HG03442 (cell line): ENCODE results near the gene PDE4D.

ENCODE experiments used
- ATAC-seq: cut with Tn5 transposase; IDR thresholded peaks from one replicate; pipeline ENCODE4 v1.9.1; 2021; ENCODE audit warnings: mild to moderate bottlenecking, moderate library complexity; ENCODE audit not compliant: unreplicated experiment

The PDE4D gene

DNA sequence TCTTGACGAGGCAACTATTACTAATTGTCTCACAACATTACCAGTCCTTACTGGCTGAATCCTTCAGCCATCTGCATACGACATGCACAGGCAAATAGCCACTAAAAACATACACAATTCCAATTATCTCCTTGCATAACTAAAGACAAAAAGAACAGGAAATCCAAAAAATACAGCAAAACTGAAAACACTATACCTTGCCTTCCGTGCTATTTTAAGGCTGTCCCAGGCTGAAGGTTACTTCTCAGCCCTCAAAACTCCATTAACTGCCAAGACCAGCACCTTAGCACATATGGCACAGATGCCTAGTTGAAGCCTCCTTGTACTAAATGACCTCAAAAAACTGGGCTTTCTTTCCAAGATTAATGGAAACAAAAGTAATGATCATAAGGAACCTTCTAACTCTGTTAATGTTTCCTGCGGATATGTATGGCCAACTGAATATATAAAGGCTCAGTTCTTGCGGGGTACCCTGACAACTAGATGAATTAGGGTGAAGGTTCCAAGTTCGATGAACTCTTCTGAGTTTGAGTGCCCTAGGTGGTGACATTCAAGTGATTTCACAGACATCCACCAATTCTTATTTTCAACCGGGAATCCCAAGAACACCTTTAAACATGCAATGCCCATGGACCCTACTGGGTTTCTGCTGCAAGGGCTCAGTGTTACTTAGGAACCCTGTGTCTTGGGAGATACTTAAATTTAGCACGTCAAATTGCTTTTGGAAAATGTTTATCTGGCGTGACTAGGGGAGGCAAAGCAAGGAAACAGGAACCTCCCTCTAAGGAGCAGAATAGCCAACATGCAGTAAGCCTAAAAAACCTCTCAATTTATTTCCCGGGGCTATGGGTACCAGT lies 855.4 kb downstream of the PDE4D start:
- no peak for ATAC-seq

DNA sequence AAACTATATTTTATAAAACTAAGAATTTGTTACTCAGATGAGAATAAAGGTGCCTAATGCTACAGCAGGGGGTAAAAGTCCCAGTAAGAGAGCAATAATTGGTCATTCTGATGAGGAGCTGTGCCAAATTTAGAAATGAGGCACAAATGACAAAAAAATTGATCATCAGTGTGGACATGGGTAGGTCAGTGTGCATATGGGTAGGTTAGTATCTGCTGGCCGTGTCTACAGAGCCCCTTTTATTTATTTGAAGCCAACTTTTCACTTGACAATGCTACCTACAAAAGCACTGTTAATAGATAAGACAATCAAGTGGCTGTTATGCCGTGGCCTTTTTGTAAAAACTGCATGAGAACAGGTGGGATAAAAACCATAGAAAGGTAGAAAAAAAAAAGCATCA lies 856.1 kb downstream of the PDE4D start:
- ATAC-seq = no peak

DNA sequence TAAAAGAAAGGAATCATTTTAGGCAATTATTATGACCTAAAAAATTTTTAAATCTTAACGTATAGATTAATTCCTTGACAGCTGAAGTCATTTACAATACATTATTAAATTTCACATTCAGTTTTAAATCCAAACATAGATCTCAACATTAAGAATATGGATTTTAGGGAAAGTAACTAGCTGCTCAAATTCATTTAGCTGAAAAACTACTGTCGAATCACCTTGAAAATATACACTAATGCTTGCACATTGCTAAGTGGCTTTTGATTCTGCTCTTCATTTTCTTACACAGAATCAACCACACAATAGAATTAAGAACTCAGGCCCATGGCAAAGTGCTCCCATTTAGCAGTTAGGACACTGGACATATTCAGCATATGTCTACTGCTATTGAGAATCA lies 856.5 kb downstream of the PDE4D start:
- no peak for ATAC-seq

DNA sequence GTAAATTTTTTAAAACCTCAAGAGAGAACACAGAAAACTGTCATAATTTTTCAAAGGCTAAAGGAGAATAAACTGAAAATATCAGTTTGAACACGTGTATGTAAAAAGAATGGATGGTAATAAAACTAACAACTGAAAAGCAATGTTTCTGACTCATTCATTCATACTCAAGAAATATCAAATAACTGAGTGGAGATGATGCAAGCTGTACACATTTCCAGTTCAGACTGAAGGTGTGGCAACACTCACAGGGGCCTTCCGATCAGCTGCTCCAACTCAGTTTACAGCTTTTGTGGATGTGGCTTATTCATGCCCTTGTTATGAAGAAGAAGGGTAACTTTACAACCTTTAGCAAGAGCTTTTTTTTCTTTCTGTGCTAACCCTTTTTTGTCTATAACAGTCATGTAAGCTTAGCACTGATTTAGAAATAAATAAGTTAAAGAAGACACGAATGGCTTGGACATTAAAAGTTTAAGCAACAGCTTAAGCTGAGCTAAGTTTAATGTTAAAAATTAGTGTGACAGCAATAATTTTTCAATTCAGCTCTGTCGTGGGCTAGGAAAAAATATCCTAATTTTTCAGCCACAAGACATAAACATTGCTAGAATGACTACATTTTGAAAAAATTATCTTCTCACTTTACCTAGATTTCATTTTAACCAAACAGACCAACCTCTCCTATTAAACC lies 857.1 kb downstream of the PDE4D start:
- no peak for ATAC-seq

DNA sequence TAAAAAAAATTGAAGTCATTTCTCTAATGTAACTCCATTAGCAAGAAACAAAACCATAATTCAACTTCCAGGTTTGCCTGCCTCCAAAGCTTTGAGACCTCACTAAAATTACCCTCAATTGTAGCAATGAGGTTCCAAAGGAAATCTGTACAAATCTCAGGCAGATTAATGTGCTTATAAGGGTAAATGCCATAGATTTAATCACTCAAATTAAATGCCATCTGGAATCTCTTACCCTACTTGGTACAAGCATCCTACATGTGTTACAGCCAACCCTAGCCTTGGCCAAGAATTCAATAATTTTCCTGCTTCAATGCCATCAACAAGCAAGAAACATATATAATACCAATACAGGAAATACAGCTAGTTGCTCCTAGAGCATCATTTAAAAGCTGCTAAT lies 857.8 kb downstream of the PDE4D start:
- no peak for ATAC-seq

DNA sequence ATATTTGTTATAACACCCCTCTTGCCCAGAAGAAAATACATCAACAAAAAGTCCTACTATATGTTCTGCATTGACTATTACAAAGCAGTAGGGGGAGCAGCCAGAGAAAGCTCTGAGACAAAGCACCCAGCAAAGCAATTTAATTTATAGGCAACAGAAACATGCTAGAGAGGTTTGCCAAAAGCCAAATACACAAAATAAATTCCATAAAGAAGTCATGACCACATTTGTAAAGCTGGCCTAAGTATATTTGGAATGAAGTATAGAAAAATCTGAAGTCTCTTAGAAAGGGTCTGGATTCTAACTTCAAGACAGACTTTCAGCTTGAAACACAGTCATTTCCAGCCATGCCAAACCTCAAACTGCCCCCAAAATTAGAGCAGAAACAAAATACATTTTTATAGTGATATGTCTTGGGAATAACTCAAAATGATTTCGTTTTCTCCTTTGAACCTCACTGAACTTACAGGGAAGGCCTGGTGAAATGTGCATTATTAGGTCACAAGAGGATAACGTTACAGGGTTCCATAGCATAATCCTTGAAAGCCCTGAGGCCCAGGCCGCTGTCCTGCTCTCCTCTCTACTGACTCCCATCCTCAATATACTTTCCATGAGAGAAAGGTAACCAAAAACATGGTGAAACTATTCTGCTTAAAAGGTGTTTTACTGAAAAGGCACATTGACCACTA lies 858.9 kb downstream of the PDE4D start:
- ATAC-seq = no peak

DNA sequence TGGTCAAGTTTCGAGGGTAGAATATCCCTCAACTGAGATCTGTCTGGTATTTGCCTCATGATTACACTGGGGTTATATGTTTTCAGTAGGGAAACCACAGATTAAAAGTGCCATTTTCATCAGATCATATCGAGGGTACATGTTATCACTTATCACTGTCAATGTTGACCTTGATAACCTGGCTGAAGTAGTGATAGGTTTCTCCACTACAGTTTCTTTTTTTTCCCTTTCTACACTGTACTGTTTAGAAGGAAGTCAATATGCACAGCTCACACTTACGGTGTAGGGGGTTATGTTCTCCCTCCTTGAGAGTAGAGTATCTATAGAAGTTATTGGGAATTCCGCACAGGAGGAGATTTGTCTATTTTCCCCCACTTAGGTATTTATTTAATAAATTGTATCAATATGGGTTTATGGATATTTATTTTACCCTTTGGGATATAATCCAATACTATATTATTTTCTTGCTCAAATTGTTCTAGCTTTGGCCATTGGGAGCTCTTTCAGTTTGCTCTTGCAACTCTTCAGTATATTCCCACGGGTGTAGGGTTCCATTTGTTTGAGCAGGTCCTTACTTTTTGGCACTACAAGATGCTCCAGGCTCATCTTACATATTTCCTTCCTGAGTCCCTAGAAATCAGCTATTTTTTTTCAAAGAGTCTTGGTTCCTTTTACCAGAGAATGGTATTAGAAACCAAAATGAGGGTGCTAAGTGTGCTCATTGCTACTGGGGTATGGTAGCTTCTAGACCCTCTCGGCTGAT lies 866.2 kb downstream of the PDE4D start:
- no peak for ATAC-seq

DNA sequence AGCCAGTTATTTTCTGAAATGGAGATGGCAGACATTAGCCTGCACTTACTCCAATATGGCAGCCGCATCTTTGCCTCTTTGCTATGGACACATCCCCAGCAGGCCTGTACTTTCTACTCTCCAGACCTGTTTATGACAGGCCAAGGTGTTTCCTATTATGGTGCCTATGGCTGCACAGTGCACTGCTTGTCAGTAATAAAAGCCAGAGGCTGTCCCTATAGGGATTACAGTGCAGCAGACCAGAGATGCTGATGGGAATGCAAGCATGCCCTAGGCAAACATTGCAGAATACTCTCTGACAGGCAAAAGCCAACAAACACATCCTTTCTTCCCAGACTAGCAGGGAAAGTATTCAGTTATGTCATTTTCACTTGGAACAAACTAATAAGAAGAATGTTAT lies 867.8 kb downstream of the PDE4D start:
- ATAC-seq = no peak

DNA sequence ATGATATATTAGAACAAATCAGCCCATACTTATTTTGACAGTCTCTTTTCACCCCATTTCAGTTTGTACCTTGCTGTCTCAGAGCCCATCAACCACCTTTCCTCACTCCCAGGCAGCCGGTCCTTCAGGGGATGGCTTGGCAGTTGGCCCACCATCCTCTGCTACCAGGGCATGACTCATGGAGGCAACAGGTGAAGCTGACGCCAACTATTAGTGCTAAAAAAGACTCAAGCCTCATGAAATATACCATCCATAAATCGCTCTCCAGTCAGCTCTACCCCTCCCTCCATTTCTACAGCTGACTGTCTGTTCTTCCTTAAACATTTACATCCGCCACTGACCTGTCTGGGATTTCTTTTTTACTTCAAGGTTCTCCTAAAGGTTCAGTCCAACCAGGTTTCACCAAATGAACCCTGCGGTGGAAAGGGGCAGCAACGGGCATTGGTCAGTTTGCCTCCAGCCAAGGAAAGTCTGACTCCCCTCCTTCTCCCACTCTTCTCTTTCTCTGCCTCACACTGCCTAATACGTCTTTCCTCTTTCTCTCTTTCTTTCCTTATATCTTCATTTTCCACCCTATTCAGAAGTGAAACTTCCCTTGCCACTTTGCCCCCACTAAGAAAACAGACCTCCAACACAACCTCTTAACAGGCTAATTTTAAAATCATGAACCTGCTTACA lies 871.5 kb downstream of the PDE4D start:
- no peak for ATAC-seq

DNA sequence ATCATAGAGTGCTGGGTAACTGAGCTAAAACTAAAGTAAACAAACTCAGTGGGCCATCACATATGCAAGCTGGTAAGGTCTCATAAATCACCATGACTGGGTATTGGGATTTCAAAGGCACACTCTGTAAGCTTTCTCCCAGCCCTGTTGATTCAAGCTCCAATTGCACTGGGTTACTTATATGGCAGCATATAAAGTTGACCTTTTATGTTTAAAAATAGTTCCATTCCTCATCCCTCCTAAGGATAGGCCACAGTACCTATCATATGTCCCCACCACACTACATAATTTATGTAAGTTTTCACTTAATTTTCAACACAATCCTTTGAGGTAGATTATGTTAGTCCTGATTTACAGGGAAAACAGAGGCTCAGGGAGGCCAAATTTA lies 872.2 kb downstream of the PDE4D start:
- ATAC-seq = no peak

DNA sequence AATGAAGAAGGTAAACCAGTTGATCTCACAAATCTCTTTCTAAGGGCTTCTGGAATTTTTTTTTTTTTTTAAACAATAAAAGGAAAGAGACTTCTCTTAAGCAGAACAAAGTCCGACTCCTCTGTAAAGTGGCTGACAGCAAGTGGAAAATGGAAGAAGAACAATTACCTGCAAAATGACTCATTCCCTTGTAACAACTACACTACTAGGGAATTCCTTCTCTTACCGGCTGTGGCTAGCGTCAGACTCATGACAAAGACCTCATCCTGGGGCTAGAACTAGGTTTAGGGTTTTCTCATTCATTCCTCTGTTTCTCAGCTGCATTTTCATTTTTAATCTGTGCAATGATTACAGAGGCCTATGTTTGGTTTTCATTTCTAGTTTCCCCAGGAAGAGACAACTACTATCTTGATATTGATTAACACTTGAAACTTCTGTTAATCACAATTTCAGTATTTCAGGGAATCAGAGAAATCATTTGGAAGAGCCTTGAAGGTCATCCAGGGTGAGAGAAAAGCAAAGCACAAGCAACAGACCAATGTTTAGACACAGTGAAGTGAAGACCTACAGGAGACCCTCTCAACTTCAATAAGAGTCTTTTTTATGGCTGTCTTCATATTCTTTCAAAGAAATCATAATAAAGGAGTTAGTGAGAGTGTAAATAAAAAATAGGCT lies 872.8 kb downstream of the PDE4D start:
- ATAC-seq = no peak

DNA sequence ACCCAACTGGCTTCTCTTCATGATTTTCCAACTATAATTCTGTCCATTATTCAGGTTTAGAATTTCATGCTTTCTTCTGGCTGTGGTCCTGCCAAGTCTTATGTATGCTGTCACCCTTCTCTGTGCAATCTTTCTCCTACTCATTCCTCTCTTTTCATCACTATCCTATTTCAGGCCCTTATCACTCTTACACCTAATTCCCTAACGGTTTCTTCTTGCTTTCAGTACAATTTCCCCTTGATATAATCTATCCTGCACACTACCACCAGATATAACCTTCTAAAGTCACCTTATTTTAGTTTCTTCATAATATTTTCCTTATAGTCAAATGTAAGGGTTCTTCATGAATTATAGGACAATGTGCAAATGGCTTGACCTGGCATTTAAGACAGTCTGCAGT lies 874.4 kb downstream of the PDE4D start:
- ATAC-seq = no peak

DNA sequence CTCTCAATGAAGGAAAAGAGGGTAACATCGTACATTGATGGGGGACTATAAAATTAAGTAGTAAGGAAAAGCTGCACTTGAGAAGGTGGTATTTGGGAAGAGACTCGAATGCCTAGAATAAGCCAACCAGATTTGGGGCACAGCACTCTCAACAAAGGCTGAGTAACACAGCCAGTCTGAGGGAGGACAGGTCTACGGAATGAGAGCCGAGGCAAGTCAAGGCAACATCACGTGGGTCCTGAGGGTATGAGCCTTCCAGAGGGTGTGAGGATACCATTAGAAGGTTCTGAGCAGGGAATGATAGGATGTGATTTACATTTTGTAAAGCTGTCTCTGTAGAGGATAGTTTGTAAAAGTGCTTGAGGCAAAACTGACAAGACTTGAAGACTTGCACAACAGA lies 876.6 kb downstream of the PDE4D start:
- ATAC-seq = no peak

DNA sequence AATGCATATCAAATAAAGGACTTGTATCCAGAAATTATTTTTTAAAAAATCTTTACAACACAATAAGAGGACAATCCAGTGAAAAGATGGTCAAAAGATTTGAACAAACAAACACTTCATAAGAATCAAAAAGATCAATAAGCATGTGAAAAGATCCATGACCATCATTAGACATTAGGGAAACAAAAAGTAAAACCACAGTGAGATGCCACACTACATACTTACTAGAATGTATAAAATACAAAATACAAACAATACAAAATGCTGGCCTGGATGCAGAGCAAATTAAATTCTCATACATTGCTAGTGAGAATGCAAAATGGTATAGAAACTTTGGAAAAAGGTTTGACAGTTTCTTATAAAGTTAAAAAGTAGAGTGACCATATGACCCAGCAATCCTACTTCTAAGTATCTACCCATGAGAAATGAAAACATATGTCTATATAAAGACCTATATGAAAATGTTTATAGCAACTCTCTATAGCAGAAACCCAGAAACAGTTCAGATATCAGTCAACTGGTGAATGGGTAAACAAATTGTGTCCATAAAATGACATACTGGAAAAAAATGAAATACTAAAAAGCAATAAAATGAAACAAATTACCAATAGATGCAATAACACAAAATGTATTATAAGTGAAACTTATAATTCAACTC lies 884.6 kb downstream of the PDE4D start:
- ATAC-seq = no peak

DNA sequence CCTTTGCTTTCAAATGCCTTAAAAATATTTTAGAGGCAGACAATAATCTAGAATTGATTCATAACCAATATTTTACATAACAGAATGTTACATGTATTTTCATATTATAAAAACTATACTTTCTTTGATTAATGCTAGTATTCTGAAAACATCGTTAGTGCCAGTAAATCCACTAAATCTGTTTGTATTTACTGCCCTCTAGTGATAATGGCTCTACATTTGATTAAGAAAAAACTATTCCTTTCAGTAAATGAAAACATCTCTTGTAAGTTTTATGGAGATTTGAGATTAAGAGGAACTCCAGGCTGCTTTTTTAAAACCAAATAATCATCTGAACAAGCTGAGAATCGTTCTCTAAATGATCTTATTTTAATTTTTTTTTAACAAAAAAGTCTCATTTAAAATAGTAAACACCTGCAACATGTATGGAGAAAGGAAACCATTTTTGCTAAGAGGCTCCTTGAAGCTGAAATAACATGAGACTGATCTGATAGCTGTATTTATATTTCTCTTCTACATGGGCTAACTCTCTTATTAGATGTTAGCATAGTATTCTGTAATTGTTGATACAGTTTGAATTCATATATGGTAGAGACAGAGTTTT lies 886.0 kb downstream of the PDE4D start:
- ATAC-seq = no peak

DNA sequence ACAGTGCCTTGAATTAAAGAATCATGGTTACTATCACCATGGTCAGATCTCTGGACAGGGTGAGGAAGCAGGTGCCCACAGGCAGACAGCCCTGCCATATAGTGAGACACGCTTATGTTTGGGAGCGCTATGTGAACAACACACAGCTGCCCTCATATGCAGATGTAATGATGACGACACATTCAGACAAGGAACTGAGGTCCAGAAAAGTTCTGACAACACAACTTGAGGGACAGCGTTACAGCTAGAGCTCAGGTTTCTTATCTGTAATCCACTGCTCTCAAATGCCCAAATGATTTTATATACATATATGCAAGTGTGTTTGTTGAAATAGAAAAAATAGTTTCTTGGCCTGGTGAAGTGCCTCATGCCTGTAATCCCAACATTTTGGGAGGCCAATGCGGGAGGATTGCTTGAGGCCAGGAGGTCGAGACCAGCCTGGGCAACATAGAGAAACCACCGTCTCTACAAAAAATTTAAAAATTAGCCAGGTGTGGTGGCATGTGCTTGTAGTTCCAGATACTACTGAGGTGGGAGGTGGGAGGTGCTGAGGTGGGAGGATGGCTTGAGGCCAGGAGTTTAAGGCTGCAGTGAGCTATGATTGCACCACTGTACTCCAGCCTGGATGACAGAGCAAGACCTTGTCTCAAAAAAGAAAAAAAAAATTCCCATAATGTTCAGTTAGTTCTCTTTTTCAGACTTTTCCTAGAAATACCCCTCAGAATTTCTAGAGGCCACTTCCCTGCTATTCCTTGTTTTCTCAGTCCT lies 887.4 kb downstream of the PDE4D start:
- ATAC-seq = no peak

DNA sequence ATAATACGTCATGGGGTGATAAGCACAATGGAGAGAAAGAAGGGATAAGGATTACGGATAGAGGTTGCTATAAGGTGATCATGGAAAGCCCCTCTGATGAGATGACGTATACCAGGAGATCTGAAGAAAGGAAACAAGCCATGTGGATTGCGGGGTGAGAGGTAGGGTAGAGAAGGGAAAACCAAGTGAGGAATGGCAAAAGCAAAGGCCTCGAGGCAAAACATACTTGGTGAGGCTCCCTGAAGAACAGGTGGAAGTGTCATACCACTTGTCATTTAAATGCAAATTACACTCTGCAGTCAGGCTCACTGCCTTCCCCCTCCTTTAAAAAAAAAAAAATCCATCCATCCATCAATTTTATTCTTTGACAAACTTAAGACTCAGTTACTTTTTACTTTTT lies 889.9 kb downstream of the PDE4D start:
- no peak for ATAC-seq

DNA sequence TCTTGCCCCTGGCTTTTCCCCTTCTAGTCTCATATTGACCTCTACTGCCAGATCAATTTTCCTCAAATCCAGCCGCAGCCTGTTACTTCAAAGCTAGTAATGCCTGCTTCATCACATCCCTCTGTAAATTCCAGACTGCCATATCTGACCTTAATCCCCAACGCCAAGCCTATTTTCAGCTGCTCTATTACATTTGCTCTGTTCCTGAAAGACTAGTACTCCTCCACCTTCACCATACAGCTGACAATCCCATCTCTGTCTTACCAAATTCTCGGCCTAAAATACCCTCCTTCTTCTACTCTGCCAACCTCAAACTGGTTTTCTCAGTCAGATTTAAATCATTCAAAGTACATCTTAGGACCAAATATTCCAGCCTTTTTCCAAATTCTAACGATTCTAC lies 890.4 kb downstream of the PDE4D start:
- ATAC-seq = no peak
